Suppressor macrophage treated with lipopolysaccharide for 4 hours (primary cell): ENCODE results near the gene SRF.

Source experiments
- DNase-seq: peaks from one replicate; pipeline ENCODE4 v3.0.0-alpha.2; 2020

The SRF gene

GRCh38 chr6:43184268-43184985 is 13.4 kb downstream of the SRF start:
- no peak for DNase-seq

GRCh38 chr6:43185391-43185985 is 14.4 kb downstream of the SRF start:
- DNase-seq = no peak

- DNase-seq = no peak
Measured at GRCh38 chr6:43186019-43186418, 14.9 kb downstream of the SRF start.

GRCh38 chr6:43186706-43187105 is 15.6 kb downstream of the SRF start:
- DNase-seq = no peak

- no peak for DNase-seq
Measured at GRCh38 chr6:43187821-43188220, 16.8 kb downstream of the SRF start.

GRCh38 chr6:43188426-43188825 is 17.4 kb downstream of the SRF start:
- no peak for DNase-seq

GRCh38 chr6:43189776-43190304 is 18.8 kb downstream of the SRF start:
- DNase-seq = no peak

GRCh38 chr6:43192911-43193310 is 21.8 kb downstream of the SRF start:
- no peak for DNase-seq

- no peak for DNase-seq
Measured at GRCh38 chr6:43193929-43194328, 22.9 kb downstream of the SRF start.

- no peak for DNase-seq
Measured at GRCh38 chr6:43196337-43196736, 25.3 kb downstream of the SRF start.

- DNase-seq = no peak
Measured at GRCh38 chr6:43199912-43200311, 28.8 kb downstream of the SRF start.

- DNase-seq = no peak
Measured at GRCh38 chr6:43200541-43200940, 29.5 kb downstream of the SRF start.

- DNase-seq = no peak
Measured at GRCh38 chr6:43202451-43202850, 31.4 kb downstream of the SRF start.

GRCh38 chr6:43203029-43203717 is 32.1 kb downstream of the SRF start:
- DNase-seq = no peak

- DNase-seq = no peak
Measured at GRCh38 chr6:43203718-43204095, 32.6 kb downstream of the SRF start.

- no peak for DNase-seq
Measured at GRCh38 chr6:43204271-43205105, 33.4 kb downstream of the SRF start.

GRCh38 chr6:43205849-43206248 is 34.8 kb downstream of the SRF start:
- DNase-seq = no peak

GRCh38 chr6:43207286-43207685 is 36.2 kb downstream of the SRF start:
- no peak for DNase-seq

- no peak for DNase-seq
Measured at GRCh38 chr6:43211955-43212354, 40.9 kb downstream of the SRF start.

GRCh38 chr6:43213431-43213830 is 42.4 kb downstream of the SRF start:
- no peak for DNase-seq

GRCh38 chr6:43215066-43215465 is 44.0 kb downstream of the SRF start:
- DNase-seq = no peak

- DNase-seq = no peak
Measured at GRCh38 chr6:43216200-43216599, 45.1 kb downstream of the SRF start.

- no peak for DNase-seq
Measured at GRCh38 chr6:43217351-43217750, 46.3 kb downstream of the SRF start.
